RWPE2 (cell line): Measurements from ENCODE around the gene NCL.

Source experiments
- ATAC-seq: fragments of 200-7000 bp; cut with Tn5 transposase; 3 replicates; pipeline ENCODE4 v1.9.1; 2021; ENCODE audit warnings: low read depth
- DNase-seq: peaks from one replicate; pipeline ENCODE4 v3.0.0-alpha.2; 2020; ENCODE audit warnings: low spot score
- H3K27ac ChIP-seq: fragments of 450-650 bp; 2 replicates; pipeline ENCODE4 v1.5.1; 2017; ENCODE audit warnings: mild to moderate bottlenecking; ENCODE audit not compliant: poor library complexity, severe bottlenecking
- H3K27me3 ChIP-seq: fragments of 250-450 bp; sonication (Bioruptor Pico); 2 replicates; pipeline ENCODE4 v1.5.1; 2021; ENCODE audit warnings: mild to moderate bottlenecking, moderate library complexity; ENCODE audit not compliant: insufficient read depth, poor library complexity, severe bottlenecking
- H3K36me3 ChIP-seq: fragments of 250-450 bp; sonication (Bioruptor Pico); 2 replicates; pipeline ENCODE4 v1.5.1; 2020; ENCODE audit warnings: low read depth, mild to moderate bottlenecking, moderate library complexity
- H3K4me1 ChIP-seq: fragments of 250-450 bp; sonication (Bioruptor Pico); 2 replicates; pipeline ENCODE4 v1.5.1; 2021; ENCODE audit warnings: mild to moderate bottlenecking, moderate library complexity; ENCODE audit not compliant: insufficient read depth, poor library complexity, severe bottlenecking
- H3K4me3 ChIP-seq: fragments of 250-450 bp; sonication (Bioruptor Pico); 2 replicates; pipeline ENCODE4 v1.5.1; 2021; ENCODE audit warnings: mild to moderate bottlenecking, moderate library complexity; ENCODE audit not compliant: severe bottlenecking
- H3K9me3 ChIP-seq: fragments of 250-450 bp; sonication (Bioruptor Pico); 2 replicates; pipeline ENCODE4 v1.5.1; 2021; ENCODE audit warnings: mild to moderate bottlenecking, moderate library complexity; ENCODE audit not compliant: severe bottlenecking
- TF ChIP-seq, protein P1 (sequence below): fragments of 450-650 bp; IDR thresholded peaks from one replicate; pipeline ENCODE4 v1.5.1; 2017; ENCODE audit warnings: mild to moderate bottlenecking, moderate library complexity; ENCODE audit not compliant: poor library complexity, severe bottlenecking

NCL gene

DNA sequence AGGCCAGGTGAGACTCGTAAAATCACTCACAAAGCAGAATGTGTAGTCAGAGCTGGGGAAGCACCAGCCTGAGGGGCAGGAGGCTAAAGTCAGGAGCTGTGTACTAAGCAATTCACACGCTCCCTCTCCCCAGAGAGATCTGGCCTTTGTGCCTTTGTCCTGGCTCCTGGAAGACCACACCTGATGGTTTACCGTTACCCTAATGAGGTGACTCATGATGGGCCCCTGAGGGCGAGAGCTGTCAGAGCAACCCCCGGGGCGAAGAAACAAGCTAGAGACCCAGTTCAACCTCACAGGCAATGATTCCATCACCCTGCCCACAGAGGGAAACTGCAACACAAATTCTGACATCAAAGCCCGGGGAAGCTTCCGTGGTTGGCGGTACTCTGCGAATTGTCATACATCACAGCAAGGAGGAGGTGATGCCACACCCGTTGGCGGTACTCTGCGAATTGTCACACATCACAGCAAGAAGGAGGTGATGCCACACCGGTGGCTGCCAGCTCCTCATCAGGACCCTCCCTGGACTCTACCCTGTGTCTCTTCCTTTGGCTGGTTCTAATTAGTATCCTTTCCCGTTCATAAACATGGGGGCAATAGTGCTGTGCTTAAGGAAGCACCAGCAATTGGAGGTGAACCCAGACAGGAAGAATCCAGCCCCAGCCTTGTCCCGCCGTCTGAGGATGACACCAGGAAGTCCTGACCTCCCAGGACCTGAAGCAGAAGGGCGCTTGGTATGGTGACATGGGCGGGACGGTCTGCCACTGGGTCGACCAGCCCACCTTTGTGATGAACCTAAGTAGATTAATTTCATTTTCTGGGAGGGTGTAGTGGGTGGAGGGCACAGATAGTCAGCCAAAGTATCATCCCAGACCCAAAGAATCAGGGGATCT is 38.2 kb downstream of the NCL start:
- TF ChIP-seq, protein P1, sequence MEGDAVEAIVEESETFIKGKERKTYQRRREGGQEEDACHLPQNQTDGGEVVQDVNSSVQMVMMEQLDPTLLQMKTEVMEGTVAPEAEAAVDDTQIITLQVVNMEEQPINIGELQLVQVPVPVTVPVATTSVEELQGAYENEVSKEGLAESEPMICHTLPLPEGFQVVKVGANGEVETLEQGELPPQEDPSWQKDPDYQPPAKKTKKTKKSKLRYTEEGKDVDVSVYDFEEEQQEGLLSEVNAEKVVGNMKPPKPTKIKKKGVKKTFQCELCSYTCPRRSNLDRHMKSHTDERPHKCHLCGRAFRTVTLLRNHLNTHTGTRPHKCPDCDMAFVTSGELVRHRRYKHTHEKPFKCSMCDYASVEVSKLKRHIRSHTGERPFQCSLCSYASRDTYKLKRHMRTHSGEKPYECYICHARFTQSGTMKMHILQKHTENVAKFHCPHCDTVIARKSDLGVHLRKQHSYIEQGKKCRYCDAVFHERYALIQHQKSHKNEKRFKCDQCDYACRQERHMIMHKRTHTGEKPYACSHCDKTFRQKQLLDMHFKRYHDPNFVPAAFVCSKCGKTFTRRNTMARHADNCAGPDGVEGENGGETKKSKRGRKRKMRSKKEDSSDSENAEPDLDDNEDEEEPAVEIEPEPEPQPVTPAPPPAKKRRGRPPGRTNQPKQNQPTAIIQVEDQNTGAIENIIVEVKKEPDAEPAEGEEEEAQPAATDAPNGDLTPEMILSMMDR: no peak
- no peaks in the 10 kb centered on the region for H3K4me1 ChIP-seq
- no peaks in the 10 kb centered on the region for H3K27me3 ChIP-seq
- H3K36me3 ChIP-seq: no peaks in the 10 kb centered on the region
- no peaks in the 10 kb centered on the region for H3K9me3 ChIP-seq
- H3K27ac ChIP-seq: no peak overlapping the region
- peak; percentile 58 for ATAC-seq
- DNase-seq: no peak
- H3K4me3 ChIP-seq: no peak overlapping the region

DNA sequence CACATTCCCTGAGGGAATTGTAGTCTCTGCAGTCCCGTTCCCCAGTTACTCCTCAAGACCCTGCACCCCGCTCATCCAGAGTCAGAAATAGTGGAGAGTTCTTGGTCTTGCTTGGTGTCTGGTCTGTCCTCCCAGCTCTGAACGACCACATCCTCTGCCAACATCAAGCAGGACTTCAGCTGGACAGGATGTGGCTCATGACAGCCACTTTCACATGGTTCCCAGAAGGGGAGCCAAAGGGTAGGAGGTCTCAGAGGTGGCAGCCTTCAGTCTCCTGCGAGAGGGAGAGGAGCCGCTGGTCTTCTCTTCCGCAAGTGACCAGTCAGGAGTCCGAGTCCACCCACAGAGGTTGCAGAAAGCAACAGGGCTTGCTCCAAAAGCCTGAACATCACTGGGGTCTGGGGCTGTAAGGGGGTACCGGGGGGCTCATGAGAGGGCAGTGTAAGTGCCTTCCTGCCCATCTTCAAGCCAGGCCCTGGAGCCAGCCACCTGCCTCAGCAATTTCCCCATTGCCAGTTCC is 38.9 kb downstream of the NCL start:
- H3K27ac ChIP-seq: no peak overlapping the region
- H3K36me3 ChIP-seq: no peaks in the 10 kb centered on the region
- no peaks in the 10 kb centered on the region for H3K4me1 ChIP-seq
- H3K9me3 ChIP-seq: no peaks in the 10 kb centered on the region
- ATAC-seq (no peak), DNase-seq (no peak)
- H3K27me3 ChIP-seq: no peaks in the 10 kb centered on the region
- TF ChIP-seq, protein P1: no peak
- H3K4me3 ChIP-seq: no peak overlapping the region

DNA sequence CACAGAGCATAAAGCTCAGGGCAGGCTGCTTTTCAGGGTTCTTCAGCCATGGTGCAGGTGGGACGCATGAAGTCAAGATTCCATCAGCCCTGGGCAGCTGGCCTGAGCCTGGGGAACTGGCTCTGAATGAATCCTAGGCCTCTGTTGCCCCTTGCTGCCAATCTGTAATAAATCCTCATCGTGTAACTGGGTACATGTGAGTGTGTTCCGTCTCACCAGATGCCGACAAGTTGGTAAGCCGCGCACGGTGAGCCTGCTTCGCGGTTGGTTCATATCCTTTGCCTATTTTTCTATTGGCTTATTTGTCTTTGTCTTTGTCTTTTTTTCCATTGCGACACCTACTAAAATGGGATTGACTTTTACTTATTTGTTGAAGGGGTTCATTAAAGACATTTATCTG is 41.1 kb downstream of the NCL start:
- DNase-seq: no peak
- no peaks in the 10 kb centered on the region for H3K27me3 ChIP-seq
- no peak for ATAC-seq
- H3K36me3 ChIP-seq: no peaks in the 10 kb centered on the region
- no peaks in the 10 kb centered on the region for H3K4me1 ChIP-seq
- no peaks in the 10 kb centered on the region for H3K9me3 ChIP-seq
- TF ChIP-seq, protein P1: no peak
- no peak overlapping the region for H3K4me3 ChIP-seq
- no peak overlapping the region for H3K27ac ChIP-seq

DNA sequence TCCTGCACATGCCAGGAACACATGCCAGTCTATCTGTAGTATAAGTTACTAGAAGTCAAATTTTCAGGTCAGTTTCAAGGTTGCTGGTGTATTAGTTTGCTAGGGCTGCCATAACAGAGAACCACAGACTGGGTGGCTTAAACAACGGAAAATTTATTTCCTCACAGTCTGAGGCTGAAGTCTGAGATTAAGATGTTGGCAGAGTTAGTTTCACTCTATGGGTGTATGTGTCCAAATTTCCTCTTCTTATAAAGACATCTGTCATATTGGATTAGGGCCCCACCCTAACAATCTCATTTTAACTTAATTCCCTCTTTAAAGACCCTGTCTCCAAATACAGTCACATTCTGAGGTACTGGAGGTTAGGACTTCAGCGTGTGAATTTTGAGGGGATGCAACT is 42.2 kb downstream of the NCL start:
- H3K4me3 ChIP-seq: no peak overlapping the region
- no peak for DNase-seq
- TF ChIP-seq, protein P1: no peak
- no peak for ATAC-seq
- H3K27me3 ChIP-seq: no peaks in the 10 kb centered on the region
- H3K9me3 ChIP-seq: no peaks in the 10 kb centered on the region
- no peaks in the 10 kb centered on the region for H3K4me1 ChIP-seq
- H3K27ac ChIP-seq: no peak overlapping the region
- no peaks in the 10 kb centered on the region for H3K36me3 ChIP-seq
